Measurements from ENCODE around the gene STPG1. TPM values are rescaled to one million over a fixed set of nuclear protein-coding genes. Genes with fewer than 3 reads are reported as not detected.

Gene STPG1
- total RNA-seq, 1 experiment from 2014 or later: 9.1 TPM

DNA sequence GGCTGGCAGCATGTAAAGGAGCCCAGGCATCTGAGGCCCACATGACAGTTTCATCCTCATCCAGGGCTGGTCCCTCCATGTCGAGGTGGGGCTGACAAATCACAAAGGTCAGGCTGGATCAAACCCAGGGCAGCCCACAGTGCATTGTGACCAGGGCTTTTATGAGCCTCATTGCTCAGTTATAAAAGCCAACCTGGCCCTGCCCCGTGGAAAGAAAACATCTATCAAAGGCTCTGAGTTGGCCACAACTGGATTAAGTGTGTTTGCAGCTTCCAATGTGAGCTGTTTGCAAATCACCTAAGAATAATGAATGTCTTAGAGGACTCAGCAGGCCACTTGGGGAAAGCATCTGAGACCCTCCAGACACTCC lies 49.0 kb downstream of the STPG1 start:
- no peaks in the 10 kb centered on the region for H3K36me3 Mint-ChIP-seq (ENCODE audit: insufficient read depth, unreplicated experiment)
- CTCF ChIA-PET: no interaction called here
- H3K27me3 Mint-ChIP-seq (ENCODE audit: unreplicated experiment): no peaks in the 10 kb centered on the region
- no peaks in the 10 kb centered on the region for H3K9me3 Mint-ChIP-seq (ENCODE audit: low read depth, unreplicated experiment)
- no peak overlapping the region for H3K4me3 Mint-ChIP-seq (ENCODE audit: low read depth, unreplicated experiment)
- H3K27ac Mint-ChIP-seq (ENCODE audit: unreplicated experiment): no peak overlapping the region
- TF ChIP-seq, protein P1, sequence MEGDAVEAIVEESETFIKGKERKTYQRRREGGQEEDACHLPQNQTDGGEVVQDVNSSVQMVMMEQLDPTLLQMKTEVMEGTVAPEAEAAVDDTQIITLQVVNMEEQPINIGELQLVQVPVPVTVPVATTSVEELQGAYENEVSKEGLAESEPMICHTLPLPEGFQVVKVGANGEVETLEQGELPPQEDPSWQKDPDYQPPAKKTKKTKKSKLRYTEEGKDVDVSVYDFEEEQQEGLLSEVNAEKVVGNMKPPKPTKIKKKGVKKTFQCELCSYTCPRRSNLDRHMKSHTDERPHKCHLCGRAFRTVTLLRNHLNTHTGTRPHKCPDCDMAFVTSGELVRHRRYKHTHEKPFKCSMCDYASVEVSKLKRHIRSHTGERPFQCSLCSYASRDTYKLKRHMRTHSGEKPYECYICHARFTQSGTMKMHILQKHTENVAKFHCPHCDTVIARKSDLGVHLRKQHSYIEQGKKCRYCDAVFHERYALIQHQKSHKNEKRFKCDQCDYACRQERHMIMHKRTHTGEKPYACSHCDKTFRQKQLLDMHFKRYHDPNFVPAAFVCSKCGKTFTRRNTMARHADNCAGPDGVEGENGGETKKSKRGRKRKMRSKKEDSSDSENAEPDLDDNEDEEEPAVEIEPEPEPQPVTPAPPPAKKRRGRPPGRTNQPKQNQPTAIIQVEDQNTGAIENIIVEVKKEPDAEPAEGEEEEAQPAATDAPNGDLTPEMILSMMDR (IDR thresholded peaks at IDR 0.05; ENCODE audit: unreplicated experiment): no peak
- no TSS peak for BruUV-seq (replicated peaks)
- no peak for DNase-seq
- H3K4me1 Mint-ChIP-seq (ENCODE audit: low read depth, unreplicated experiment): no peaks in the 10 kb centered on the region
- intact Hi-C loops (cut with micrococcal nuclease; ENCODE audit: unreplicated experiment): no loop called here

DNA sequence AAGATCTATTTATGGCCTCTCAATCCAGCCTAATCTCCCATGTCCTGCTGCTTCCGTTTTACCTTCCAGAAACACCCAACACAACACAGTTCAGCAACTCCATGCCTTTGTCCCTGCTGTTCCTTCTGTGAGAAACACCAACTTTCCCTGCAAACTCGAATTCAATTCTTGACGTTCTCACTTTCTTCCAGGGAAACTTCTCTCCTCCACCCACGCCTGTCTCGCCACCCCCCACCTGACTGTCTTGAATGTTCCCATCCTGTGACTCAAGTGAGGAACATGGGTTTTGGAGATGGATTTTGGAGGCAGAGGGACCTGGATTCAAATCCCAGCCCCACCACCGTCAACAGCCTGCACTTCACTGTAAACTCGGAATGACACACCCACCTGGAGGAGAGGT lies 49.6 kb downstream of the STPG1 start:
- TF ChIP-seq, protein P1 (IDR thresholded peaks at IDR 0.05; ENCODE audit: unreplicated experiment): no peak
- H3K27ac Mint-ChIP-seq (ENCODE audit: unreplicated experiment): no peak overlapping the region
- no peaks in the 10 kb centered on the region for H3K9me3 Mint-ChIP-seq (ENCODE audit: low read depth, unreplicated experiment)
- no peaks in the 10 kb centered on the region for H3K36me3 Mint-ChIP-seq (ENCODE audit: insufficient read depth, unreplicated experiment)
- BruUV-seq (replicated peaks): no TSS peak
- no peaks in the 10 kb centered on the region for H3K27me3 Mint-ChIP-seq (ENCODE audit: unreplicated experiment)
- DNase-seq: no peak
- H3K4me1 Mint-ChIP-seq (ENCODE audit: low read depth, unreplicated experiment): no peaks in the 10 kb centered on the region
- CTCF ChIA-PET: no interaction called here
- intact Hi-C loops (cut with micrococcal nuclease; ENCODE audit: unreplicated experiment): no loop called here
- no peak overlapping the region for H3K4me3 Mint-ChIP-seq (ENCODE audit: low read depth, unreplicated experiment)

GRCh38 chr1:24362982-24363614 lies 50.5 kb downstream of the STPG1 start:
- TF ChIP-seq, protein P1 (IDR thresholded peaks at IDR 0.05; ENCODE audit: unreplicated experiment): no peak
- Mint-ChIP-seq H3K4me3 (ENCODE audit: low read depth, unreplicated experiment) (no peak overlapping the region), H3K36me3 (ENCODE audit: insufficient read depth, unreplicated experiment) (no peaks in the 10 kb centered on the region), H3K4me1 (ENCODE audit: low read depth, unreplicated experiment) (no peaks in the 10 kb centered on the region), H3K9me3 (ENCODE audit: low read depth, unreplicated experiment) (no peaks in the 10 kb centered on the region), H3K27me3 (ENCODE audit: unreplicated experiment) (no peaks in the 10 kb centered on the region), H3K27ac (ENCODE audit: unreplicated experiment) (no peak overlapping the region)
- CTCF ChIA-PET: no interaction called here
- DNase-seq: no peak
- intact Hi-C loops (cut with micrococcal nuclease; ENCODE audit: unreplicated experiment): no loop called here
- no TSS peak for BruUV-seq (replicated peaks)

DNA sequence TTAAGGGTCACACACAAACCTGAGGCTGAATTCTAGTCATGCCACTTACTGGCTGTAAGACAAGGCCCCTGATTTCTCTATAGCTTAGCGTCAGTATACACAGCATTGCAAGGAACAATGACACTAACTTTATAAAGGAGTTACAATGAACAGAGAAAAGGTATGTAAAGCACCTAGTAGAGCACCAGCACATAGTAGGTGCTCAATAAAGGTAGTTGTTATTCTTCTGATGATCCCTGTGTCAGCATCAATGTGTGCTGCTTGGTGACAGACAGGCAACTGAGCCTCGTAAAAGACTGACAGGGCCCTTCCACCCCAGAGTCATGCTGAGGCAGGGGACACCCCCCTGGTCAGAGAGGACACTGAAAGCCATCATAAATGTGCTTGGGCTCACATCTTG lies 51.2 kb downstream of the STPG1 start:
- Mint-ChIP-seq H3K27ac (ENCODE audit: unreplicated experiment) (no peak overlapping the region), H3K9me3 (ENCODE audit: low read depth, unreplicated experiment) (no peaks in the 10 kb centered on the region), H3K4me1 (ENCODE audit: low read depth, unreplicated experiment) (no peaks in the 10 kb centered on the region), H3K36me3 (ENCODE audit: insufficient read depth, unreplicated experiment) (no peaks in the 10 kb centered on the region), H3K27me3 (ENCODE audit: unreplicated experiment) (no peaks in the 10 kb centered on the region), H3K4me3 (ENCODE audit: low read depth, unreplicated experiment) (no peak overlapping the region)
- intact Hi-C loops (cut with micrococcal nuclease; ENCODE audit: unreplicated experiment): no loop called here
- DNase-seq: no peak
- TF ChIP-seq, protein P1 (IDR thresholded peaks at IDR 0.05; ENCODE audit: unreplicated experiment): no peak
- CTCF ChIA-PET: no interaction called here
- BruUV-seq (replicated peaks): no TSS peak

All from Calu3 (cell line).